Panc1 (cell line): ENCODE results near the gene RBMXL3.

Experiments
- TF ChIP-seq, protein P1 (sequence below): fragments of 450-650 bp; IDR thresholded peaks from 2 replicates; pipeline ENCODE4 v1.5.1; 2017; ENCODE audit warnings: mild to moderate bottlenecking
- TF ChIP-seq, protein P2 (sequence below), 2 experiments: IDR thresholded peaks; 2 replicates each; pipeline ENCODE4 v1.6.1; 2011 to 2012; ENCODE audit warnings: low read depth in 2 of 2, control low read depth in 1 of 2, low read length in 1 of 2, mild to moderate bottlenecking in 1 of 2, moderate library complexity in 1 of 2; ENCODE audit not compliant: insufficient read depth in 1 of 2

DNA sequence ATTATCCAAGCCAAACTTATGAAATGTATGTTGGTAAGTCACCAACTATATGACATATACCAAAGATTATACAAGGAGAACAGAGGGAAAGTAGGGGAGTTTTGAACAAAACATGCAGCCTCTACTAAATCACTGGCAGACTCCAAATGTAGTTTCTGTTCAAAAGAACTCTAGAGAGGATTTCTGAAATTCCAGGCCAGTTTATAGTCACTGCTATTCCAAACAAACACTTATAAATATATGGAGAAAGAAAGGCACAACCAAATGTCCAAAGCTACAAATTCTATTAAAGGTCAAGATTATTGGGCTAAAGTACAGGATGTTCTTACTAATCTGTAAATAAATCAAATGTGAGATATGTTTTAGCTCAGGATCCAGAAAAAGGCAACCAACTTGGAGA, 47.4 kb downstream of the RBMXL3 start:
- TF ChIP-seq, protein P1, sequence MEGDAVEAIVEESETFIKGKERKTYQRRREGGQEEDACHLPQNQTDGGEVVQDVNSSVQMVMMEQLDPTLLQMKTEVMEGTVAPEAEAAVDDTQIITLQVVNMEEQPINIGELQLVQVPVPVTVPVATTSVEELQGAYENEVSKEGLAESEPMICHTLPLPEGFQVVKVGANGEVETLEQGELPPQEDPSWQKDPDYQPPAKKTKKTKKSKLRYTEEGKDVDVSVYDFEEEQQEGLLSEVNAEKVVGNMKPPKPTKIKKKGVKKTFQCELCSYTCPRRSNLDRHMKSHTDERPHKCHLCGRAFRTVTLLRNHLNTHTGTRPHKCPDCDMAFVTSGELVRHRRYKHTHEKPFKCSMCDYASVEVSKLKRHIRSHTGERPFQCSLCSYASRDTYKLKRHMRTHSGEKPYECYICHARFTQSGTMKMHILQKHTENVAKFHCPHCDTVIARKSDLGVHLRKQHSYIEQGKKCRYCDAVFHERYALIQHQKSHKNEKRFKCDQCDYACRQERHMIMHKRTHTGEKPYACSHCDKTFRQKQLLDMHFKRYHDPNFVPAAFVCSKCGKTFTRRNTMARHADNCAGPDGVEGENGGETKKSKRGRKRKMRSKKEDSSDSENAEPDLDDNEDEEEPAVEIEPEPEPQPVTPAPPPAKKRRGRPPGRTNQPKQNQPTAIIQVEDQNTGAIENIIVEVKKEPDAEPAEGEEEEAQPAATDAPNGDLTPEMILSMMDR = no peak
- TF ChIP-seq, protein P2, sequence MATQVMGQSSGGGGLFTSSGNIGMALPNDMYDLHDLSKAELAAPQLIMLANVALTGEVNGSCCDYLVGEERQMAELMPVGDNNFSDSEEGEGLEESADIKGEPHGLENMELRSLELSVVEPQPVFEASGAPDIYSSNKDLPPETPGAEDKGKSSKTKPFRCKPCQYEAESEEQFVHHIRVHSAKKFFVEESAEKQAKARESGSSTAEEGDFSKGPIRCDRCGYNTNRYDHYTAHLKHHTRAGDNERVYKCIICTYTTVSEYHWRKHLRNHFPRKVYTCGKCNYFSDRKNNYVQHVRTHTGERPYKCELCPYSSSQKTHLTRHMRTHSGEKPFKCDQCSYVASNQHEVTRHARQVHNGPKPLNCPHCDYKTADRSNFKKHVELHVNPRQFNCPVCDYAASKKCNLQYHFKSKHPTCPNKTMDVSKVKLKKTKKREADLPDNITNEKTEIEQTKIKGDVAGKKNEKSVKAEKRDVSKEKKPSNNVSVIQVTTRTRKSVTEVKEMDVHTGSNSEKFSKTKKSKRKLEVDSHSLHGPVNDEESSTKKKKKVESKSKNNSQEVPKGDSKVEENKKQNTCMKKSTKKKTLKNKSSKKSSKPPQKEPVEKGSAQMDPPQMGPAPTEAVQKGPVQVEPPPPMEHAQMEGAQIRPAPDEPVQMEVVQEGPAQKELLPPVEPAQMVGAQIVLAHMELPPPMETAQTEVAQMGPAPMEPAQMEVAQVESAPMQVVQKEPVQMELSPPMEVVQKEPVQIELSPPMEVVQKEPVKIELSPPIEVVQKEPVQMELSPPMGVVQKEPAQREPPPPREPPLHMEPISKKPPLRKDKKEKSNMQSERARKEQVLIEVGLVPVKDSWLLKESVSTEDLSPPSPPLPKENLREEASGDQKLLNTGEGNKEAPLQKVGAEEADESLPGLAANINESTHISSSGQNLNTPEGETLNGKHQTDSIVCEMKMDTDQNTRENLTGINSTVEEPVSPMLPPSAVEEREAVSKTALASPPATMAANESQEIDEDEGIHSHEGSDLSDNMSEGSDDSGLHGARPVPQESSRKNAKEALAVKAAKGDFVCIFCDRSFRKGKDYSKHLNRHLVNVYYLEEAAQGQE (IDR thresholded peaks at IDR 0.05; ENCODE audit: insufficient read depth in 1 of 2, low read depth in 2 of 2, low read length in 1 of 2) = no peak
